NCI-H2081 treated with DMSO at 0.1 percent for 48 hours (cell line): ENCODE data around the gene TRHDE.

ENCODE experiments used
- DNase-seq: peaks from one replicate; lab custom pipeline; 2025; lab: John Stamatoyannopoulos, UW

TRHDE gene

DNA sequence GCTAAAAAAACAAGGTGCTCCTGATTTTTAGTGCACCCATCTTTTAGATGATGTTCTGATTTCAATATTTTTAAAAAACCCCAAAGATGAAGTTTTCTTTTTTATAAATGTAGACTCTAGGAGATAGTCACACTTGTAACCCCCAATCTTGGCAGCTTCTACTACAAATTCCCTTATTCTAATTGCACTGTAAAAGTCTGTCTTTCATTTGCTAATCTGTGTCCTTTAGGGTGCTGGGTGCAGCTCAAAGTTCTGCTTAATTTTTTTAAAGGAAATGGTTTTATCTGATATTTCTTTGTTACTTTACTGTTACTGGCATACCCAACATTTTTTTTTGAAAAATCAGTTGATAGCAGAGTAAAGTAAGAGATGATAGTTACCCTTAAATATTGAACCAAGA is 172.0 kb downstream of the TRHDE start:
- DNase-seq = no peak

DNA sequence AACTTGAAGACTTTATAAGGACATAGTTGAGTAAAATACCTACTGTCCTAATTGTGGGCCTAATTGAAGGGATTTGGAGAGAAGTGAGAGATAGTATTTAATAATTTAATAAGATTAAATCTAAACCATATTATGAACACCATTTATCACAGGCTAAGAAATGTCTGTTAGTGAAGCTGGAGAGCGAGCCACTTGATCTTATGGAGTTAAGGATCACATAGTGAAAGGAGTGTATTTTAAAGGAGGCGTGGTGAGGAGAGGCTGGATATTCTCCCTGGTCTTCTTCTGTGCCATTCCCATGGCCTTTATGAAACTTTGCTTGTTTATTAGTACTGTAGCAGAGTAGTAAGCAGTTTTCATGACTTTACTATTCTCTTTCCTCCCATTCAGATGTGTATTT is 172.4 kb downstream of the TRHDE start:
- DNase-seq = no peak

DNA sequence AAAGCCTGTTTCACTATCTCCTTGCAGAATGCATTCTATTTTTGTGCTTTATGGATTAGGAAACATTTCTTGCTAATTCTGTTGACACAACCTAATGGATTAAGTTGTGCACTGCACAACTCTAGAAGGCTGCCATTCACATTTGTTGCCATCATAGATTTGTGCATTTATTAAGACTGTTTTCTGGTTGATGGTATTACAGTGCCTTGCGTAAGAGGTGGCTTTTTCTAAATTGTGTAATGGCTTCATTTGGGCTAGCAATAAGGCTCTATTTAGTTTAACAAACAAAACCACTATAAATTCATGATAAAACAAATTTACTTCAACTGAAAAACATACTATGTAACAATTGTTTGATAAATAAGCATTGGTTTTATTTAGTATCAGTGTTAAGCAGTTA is 175.9 kb downstream of the TRHDE start:
- DNase-seq = no peak

DNA sequence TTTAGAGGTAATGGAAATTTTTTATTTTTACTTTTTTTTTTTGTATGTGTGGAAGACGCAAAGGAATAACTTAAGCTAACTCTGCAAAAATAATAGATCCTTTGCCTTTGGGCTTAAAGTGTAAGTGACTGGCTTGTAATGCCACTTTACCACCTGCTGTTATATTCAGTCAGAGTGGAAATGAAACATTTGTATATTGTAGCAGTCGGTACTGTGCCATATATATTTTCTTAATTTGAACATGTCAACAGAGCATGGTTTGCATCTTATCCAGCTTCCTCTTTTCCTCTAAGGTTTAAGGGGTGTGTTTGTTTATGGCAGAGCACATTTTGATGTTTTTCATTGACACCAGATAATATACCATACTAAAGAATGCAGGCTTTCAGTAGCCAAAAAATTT is 176.6 kb downstream of the TRHDE start:
- no peak for DNase-seq

DNA sequence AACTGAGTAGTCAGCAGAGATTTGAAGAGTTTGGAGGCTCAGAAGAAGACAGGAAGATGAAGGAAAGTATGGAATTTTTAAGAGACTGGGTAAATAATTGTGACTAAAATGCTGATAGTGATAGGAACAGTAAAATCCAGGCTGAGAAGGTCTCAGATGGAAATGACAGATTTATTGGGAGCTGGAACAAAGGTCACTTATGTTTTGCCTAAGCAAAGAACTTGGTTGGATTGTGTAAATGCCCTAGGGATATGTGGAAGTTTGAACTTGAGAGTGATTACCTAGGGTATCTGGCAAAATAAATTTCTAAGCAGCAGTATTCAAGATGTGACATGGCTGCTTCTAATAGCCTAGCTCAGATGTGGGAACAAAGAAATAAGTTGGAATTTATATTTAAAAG is 180.9 kb downstream of the TRHDE start:
- no peak for DNase-seq

DNA sequence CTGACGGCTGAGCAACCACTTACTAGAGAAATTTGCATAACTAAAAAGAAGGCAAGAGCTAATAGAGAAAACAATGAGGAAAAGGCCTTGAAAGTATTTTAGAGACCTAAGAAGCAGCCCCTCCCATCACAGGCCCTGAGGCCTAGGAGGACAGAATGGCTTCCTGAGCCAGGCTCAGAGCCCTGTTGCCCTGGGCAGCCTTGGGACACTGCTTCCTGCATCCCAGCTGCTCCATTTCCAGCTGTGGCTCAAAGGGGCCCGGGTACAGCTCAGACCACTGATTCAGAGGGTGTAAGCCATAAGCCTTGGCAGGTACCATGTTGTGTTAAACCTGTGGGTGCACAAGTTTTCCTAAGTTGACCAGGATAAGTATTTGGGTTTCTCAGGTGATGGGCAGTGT is 181.4 kb downstream of the TRHDE start:
- no peak for DNase-seq

DNA sequence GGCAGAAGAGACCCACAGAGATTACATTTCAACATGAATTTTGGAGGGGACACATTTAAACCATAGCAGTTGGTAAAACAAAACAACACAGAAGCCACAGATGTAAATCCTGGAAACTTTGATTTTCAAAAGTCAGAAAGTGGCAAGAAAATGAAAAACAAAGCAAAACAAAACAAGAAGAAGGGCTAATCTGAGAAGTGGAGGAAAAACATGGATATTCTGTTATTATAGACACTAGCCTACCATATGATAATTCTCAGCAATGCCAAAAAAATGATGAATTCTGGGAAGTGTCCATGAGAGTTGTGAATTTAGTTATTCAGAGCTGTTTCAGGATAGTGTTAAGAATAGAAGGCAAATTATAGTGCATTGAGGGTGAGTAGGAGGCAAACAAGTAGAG is 192.3 kb downstream of the TRHDE start:
- DNase-seq = no peak

DNA sequence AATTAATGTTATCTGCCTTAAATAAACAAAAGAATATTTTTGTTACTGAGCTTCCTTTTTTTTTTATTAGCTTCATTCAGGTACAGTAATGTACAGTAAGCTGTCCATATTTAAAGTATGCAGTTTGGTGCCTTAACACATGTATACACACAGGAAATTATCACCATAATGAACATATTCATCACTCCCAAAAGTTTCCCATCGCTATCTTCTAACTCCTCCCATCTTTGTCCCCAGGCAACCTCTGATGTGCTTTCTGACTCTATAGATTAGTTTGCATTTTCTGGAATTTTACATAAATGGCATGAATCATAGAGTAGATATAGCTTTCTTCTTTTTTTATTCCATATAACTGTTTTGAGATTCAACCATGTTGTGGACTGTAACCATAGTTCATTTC is 193.0 kb downstream of the TRHDE start:
- no peak for DNase-seq

DNA sequence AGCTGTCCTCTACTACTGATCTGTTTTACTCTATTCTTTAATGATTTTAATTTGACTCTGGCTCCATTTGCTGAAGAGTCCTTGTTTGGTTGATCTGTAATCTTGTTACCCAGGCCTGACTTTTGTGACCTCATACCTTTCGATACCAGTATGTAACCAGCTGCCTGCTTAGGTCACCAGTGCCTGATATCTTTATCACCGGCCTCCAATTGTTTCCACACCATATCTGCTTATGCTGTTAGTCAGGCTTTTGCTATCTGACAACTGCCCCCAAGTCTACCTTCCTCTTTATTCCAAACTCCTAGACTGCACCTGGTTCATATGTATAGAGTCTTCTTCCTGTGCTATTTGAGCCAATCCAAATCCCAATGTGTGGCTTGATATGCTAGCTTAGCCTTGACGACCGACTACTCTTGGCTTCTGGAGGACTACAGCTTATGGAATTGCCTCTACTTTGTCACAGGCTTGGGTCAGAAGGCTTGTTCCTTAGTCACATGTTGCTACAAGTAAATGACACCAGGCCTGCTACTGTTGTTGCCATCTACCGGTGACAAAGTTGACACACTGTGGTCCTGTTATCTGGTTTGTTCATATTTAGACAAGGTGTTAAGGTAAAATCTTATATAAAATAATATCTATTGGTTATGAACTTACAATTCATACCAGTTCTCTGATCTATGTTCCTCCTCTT is 193.9 kb downstream of the TRHDE start:
- no peak for DNase-seq

DNA sequence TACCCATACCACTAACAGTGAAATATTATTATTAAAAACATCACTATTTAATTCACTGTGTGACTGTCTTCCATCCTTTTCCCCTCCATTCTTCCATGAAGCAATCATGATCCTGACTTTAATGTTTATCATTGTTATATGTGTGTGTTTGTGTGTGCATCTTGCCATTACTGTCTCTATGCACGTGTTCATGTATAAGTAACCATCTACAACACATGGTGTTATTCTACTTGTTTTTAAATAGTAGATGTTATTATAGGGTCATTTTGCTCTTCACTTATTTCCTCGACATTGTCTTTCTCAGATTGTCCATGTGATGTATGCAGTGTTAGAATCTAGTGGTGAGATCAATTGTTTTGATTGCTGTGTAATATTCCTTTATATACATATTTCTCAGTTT is 195.8 kb downstream of the TRHDE start:
- no peak for DNase-seq

DNA sequence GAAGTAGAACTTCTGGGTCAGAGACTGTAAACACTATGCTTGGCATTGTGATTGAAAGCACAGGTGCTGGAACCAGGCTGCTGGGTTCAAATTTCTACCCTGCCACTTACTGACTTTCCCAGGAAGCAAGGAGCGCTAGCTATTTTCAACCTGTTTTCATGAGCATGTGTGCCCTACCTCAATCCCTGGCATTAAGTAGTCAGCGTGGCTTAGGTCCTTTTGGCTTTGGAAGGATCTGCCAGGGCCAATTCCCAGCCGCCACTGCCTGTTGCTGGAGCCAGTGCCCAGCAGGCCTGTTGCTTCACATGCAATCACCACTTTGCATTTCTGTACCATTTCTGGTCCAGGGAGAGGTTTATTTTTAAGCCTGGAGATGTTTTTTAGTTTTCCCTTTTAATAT is 196.3 kb downstream of the TRHDE start:
- no peak for DNase-seq

DNA sequence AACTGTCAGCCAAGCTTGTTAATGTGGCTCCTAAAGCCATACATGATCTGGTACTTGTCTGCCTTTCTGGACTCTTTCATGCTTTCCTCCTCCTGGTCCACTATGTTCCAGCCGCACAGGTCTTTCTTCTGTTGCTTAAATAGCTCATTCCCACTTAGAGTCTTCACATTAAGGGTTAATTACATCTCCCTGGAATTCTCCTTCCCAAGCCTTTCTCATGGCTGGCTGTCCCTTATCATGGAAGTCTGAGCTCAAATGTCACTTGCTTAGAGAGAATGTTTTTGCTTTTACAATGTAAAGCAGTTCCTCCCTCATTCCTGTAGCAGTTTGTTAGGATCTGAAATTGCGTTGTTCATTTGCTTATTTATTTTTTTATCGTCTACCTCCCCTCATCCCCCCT is 199.6 kb downstream of the TRHDE start:
- DNase-seq = no peak

DNA sequence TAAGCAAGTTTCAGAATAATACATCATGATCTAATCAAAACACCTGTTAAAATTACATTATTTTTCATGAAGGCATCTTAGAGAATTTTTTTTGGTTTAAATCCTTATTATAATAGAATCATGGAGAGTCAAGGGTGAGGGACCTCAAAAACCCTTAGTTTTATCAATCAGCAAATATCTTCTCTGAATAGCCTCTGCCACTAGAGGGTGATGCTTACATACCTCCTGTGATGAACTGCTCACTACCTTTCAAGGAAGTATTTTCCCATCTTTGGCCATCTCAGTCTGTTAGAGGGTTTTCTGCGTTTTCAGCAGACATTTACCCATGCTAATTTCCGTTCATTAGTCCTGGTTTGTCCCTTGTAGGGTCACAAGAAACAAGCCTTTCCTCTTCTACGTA is 200.2 kb downstream of the TRHDE start:
- DNase-seq = no peak

DNA sequence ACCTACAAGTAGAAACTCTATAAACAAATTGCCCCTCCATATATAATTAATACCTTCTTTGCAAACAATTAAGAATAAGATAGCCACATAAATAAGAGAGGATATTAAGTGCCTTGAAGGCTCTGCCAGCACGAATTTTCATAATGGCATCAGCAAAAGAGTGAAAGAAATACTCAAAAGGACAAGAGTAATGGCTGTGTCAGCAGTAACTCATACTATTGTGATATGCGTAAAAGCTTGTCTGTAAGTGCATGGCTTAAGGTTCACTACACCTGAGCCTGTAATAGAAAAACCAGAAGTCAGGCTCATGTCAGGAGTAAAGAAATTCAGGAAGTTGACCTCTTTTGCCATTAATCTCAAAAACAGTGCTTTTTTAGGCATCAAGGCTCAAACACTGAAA is 204.1 kb downstream of the TRHDE start:
- DNase-seq = no peak

DNA sequence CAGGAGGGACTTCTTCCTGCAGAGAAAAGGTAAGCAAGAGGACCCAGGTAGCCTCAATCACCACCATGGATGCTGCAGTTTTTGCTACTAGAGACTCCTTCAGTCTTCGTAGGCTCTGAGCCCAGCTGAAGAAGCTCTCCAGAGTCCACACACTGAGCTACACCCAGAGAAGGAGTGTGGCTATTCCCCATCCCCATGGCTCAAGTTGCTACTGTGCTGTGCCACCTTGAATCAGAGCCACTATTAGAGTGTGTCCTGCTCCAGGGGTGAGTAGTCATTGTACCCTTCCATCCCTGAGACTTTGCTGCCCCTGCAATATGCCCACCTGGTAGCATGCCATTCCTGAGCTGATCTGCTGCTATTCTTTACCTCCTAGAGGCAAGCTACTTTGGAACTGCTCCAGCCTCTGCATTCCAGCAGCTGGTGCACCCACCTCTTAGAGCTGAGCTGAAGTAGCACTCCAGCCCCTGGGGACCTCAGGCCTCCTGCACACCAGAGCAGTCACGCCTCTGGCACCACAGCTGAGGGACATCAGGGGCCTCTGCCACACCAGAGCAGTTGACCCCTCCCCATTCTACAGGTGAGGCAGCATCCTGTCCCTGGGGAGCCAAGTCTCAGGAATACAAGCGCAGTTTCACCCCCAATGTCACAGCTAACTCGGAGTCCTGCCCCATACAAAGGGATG is 213.0 kb downstream of the TRHDE start:
- no peak for DNase-seq

DNA sequence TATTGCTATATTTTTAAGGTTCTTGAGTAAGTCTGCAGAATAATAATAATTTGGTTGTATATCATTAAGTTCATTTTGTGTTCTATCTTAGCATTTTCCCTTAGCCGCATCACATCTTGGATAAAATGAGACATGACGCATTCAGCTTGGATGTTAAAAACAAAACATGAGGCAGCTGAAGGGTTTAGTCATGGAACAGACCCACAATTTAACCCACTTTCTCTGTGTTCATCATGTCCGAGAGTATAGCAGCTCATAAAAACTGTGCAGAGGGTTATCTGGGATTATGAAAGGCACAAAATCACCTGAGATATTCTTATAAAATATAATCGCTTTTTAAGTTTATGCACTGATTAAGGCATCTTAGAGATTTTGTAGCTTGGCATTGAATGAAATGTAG is 219.3 kb downstream of the TRHDE start:
- DNase-seq = no peak

DNA sequence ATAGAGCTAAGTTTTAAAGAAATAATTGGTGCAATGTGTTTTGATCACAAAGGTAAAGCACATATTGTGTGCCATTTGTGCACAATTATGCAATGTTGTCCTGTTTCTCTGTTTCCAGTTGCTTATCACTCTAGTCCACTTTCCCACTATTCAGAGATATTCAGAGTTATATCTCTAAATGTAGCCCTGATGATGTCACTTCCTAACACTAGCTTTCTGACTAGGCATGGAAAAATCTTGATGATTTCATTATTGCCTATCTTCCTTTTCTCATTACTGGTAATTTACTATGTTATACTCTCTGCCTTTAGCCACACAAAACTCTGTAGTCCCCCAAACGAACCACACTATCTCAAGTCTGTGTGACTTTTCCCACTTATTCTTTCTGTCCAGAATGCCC is 221.2 kb downstream of the TRHDE start:
- no peak for DNase-seq

DNA sequence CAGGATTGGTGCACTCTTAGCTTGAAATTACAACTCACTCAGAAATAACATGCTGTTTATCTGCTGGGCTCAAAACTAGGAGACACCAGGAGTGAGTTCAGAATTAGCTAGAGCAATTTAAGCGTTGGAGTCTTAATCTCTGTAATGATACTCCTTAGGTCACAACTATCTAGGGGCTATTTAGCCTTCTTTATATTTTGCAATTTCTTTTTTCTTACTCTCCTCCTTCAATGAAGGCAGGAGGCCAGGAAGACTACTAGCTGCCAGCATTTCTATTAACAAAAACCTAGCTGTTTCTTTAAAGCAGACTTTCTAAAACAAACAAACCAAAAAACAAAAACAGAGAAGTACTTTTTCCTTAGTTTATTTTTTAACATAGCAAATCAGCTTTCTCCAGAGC is 226.2 kb downstream of the TRHDE start:
- DNase-seq = no peak

DNA sequence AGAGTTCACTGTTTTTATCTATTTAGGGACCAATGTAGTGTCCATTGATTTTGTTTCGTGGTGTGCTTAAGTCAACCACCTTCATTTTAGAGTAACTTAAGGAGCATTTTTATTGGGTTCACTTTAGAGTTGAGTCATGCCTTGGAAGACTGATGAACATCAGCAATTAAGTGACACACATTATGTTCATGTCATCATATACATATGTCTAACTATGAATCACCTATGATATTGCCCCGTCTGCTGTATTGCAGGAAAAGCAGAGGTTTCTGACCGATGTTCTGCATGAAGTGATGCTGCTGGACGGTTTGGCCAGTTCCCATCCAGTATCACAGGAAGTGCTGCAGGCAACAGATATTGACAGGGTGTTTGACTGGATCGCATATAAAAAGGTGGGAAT is 227.1 kb downstream of the TRHDE start:
- DNase-seq = no peak

DNA sequence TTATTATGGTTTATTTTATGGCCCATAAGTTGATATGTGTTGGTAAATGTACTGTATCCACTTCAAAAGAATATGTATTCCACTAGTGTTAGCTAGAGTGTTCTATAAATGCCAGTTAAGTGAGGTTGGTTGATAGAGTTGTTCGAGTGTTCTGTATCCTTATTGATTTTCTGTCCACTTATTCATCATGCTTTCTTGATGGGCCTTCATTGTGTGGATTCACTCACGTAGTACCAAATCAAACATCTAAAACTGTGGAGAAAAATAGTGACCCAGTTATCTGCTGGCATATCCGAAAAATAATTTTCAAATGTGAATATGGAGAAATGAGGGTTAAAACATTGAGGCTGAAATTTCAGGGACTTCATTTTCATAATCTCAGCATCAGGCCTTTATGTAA is 230.4 kb downstream of the TRHDE start:
- DNase-seq = no peak

DNA sequence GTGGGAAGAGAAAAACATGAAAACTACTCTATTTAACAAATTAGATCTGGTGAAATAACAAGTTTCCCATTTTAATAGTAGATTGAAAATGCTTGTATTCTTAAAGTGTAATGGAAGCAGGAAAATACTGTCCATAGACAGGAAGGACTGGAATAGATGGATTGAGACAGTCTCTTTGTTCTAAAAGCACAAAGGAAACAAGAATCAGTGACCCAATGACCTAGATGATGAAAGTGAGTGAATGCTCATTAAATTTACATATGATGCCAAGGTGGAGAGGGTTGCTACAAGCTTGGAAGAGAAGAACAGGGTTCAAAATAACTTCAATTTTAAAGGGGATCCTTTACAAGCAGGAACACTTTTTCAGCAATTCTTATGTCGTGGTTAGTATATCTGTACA is 233.1 kb downstream of the TRHDE start:
- DNase-seq = no peak

DNA sequence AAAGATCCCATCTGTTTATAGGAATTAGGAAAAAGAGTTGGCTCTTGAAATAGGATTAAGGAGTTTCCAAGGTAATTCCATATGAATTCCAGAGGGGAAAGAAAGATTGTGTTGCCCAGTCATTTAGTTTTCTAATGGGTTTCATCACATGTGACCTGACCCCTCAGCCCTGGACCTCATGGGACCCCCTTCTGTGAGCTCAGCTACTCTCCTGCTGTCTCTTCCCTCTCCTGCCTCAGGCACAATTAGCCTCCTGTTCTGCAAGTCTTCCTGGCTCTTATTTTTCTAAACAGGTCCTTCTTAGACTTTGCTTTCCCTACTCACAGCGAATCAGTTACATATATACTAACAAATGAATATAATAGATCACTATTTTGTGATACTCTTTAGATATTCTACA is 237.7 kb downstream of the TRHDE start:
- DNase-seq = no peak

DNA sequence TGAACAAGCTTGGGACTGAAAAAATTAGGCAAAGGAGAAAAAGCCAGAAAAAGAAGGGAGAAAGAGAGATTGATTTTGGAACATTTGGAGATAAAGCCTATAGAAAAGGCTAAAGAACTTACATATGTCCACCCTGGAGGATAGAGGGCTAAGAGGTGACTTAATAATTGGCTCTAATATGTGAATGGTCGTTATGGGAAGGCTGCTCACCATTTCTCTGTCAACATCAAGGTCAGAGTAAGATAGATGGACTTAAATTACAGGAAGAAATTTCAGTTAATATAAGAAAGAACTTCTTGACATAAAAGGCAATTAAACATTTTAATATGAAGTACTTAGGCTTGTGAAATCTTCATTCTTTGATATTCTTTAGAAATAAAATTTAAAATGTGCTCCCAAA is 238.6 kb downstream of the TRHDE start:
- no peak for DNase-seq

DNA sequence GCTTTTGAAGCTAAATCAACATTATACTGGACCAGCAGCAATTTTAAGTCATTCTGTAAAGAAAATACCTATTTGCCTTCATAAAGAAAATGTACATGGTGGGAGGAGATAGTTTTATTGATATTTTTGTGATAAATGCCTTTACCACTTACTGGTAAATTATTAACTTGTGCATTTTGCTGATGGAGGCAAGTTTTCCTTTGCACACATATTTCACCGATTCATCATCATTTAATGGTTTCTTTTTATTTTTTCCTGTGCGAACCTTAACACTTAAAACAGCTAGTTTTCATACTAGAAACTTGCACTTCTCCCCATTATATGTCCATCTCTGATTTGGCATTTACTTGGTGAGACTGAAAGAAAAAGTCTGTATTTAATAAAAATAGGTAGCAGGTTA is 239.3 kb downstream of the TRHDE start:
- DNase-seq = no peak
